GM12878 (cell line): ENCODE data around the gene SLC29A2. TPM values are rescaled to one million over a fixed set of nuclear protein-coding genes. Genes with fewer than 3 reads are reported as not detected.

Experiments
- ATAC-seq: fragments of 200-7000 bp; cut with Tn5 transposase; 3 replicates; pipeline ENCODE4 v1.9.1; 2020; ENCODE audit warnings: mild to moderate bottlenecking, moderate library complexity
- BruUV-seq: library from RNA; stranded (reverse); fragments of 400-500 nt; replicated peaks from 2 replicates; lab custom pipeline; 2021; lab: Mats Ljungman, UMichigan
- CTCF ChIA-PET: fragments of 300-600 bp; sonication (Branson Sonifier 250); formaldehyde crosslinking; extraction: SDS; loops from one replicate; lab custom pipeline; 2021; ENCODE audit warnings: inconsistent platforms; lab: Yijun Ruan, JAX
- POLR2A ChIA-PET: fragments of 350-600 bp; formaldehyde crosslinking; extraction: SDS; loops from one replicate; lab custom pipeline; 2021; ENCODE audit warnings: inconsistent platforms; lab: Charles Lee
- RAD21 ChIA-PET: fragments of 300-600 bp; sonication (Branson Sonifier 250); formaldehyde crosslinking; loops from one replicate; lab custom pipeline; 2023; ENCODE audit warnings: antibody characterized with exemption; ENCODE audit not compliant: unreplicated experiment; lab: Charles Lee
- SMC1A ChIA-PET: fragments of 300-600 bp; sonication (Branson Sonifier 250); formaldehyde crosslinking; loops from one replicate; lab custom pipeline; 2023; ENCODE audit not compliant: unreplicated experiment, uncharacterized antibody; lab: Charles Lee
- DNase-seq: peaks from one replicate; pipeline ENCODE4 v3.0.0-alpha.2; 2011; ENCODE audit warnings: low read depth, low spot score
- FAIRE-seq: peaks from 3 replicates; lab custom pipeline; 2011; peaks lifted over from hg19 to GRCh38; lab: Jason Lieb, UNC
- H2AFZ ChIP-seq: 2 replicates; pipeline ENCODE4 v1.6.0; 2011; ENCODE audit warnings: low read depth, low read length, control low read depth; ENCODE audit not compliant: control insufficient read depth
- H3K27ac ChIP-seq: 2 replicates; pipeline ENCODE4 v1.5.1; 2011; ENCODE audit warnings: control low read depth; ENCODE audit not compliant: control insufficient read depth, insufficient read depth
- H3K27me3 ChIP-seq, 2 experiments: replicated peaks in 1 of 2; 2 replicates each; pipeline versions ENCODE4 v1.6.0 to v1.6.1; 2011; ENCODE audit warnings: low read length in 1 of 2; ENCODE audit not compliant: control insufficient read depth in 2 of 2, insufficient read depth in 2 of 2
- H3K36me3 ChIP-seq, 2 experiments: 2 replicates each; pipeline ENCODE4 v1.5.1; 2011; ENCODE audit warnings: low read length in 1 of 2; ENCODE audit not compliant: control insufficient read depth in 2 of 2, insufficient read depth in 2 of 2
- H3K4me1 ChIP-seq: 2 replicates; pipeline ENCODE4 v1.6.1; 2011; ENCODE audit warnings: mild to moderate bottlenecking, low read length, moderate library complexity, mixed read lengths; ENCODE audit not compliant: control insufficient read depth, insufficient read depth
- H3K4me2 ChIP-seq: 2 replicates; pipeline ENCODE4 v1.6.0; 2011; ENCODE audit warnings: control low read depth; ENCODE audit not compliant: control insufficient read depth, insufficient read depth
- H3K4me3 ChIP-seq: fragments of 200-600 bp; sonication (generic); 2 replicates; pipeline ENCODE4 v1.5.1; 2016
- H3K79me2 ChIP-seq: 2 replicates; pipeline ENCODE4 v1.6.0; 2011; ENCODE audit warnings: low read length; ENCODE audit not compliant: control insufficient read depth, insufficient read depth
- H3K9ac ChIP-seq: 2 replicates; pipeline ENCODE4 v1.8.0; 2011; ENCODE audit warnings: low read length, control low read depth, mixed read lengths; ENCODE audit not compliant: control insufficient read depth, insufficient read depth
- H3K9me3 ChIP-seq: replicated peaks from 3 replicates; pipeline ENCODE4 v1.5.1; 2011; ENCODE audit warnings: mild to moderate bottlenecking, low read length; ENCODE audit not compliant: control insufficient read depth, insufficient read depth
- H4K20me1 ChIP-seq: 2 replicates; pipeline ENCODE4 v1.6.0; 2011; ENCODE audit not compliant: control insufficient read depth, insufficient read depth
- HCFC1 ChIP-seq: fragments of 150-350 bp; IDR thresholded peaks from 2 replicates; pipeline ENCODE4 v1.6.1; 2014; ENCODE audit warnings: low read length
- MTA3 ChIP-seq: IDR thresholded peaks from 2 replicates; pipeline ENCODE4 v1.6.1; 2012; ENCODE audit warnings: low read length, inconsistent platforms, borderline replicate concordance
- NFYA ChIP-seq: IDR thresholded peaks from 2 replicates; pipeline ENCODE4 v1.6.1; 2011; ENCODE audit warnings: low read depth, mild to moderate bottlenecking, low read length, improper control_type of control experiment, borderline replicate concordance
- POLR2AphosphoS2 ChIP-seq: IDR thresholded peaks from 2 replicates; pipeline ENCODE4 v1.6.1; 2011; ENCODE audit warnings: low read depth, mild to moderate bottlenecking, low read length, improper control_type of control experiment, moderate library complexity
- WGBS: methylation state at CpG from one replicate; pipeline ENCODE4 v1.1.6; 2016; ENCODE audit warnings: low lambda C conversion rate; ENCODE audit not compliant: insufficient replicate concordance, insufficient coverage; ENCODE audit errors: missing lambda C conversion rate; 5-methylcytosine and 5-hydroxymethylcytosine counted together
- in situ Hi-C: fragments of 300-500 bp; cut with MboI; formaldehyde crosslinking; loops from 9 replicates; pipeline ENCODE4 v1.14.3; 2018; ENCODE audit warnings: mixed read lengths
- intact Hi-C: fragments of 100-400 bp; cut with micrococcal nuclease; formaldehyde crosslinking; loops from one replicate; pipeline ENCODE4 v1.14.2; 2022; ENCODE audit not compliant: unreplicated experiment
- polyA plus RNA-seq, 11 experiments: library from polyadenylated mRNA; depleted of rRNA in 4 of 11; unstranded in 6 of 11; stranded (reverse) in 5 of 11; fragments of >200 nt; fragmentation: Nextera tagmentation in 4 of 11; fragmentation: Illumina TruSeq in 1 of 11; extraction: Ambion mirVana in 4 of 11; extraction: Trizol in 1 of 11; gene quantifications; 1 replicate in 1 of 11; 2 replicates in 10 of 11; pipeline versions ENCODE4 v1.2.1 to v1.2.3, GENCODE V29; 2011 to 2016; ENCODE audit warnings: inconsistent platforms in 2 of 11, missing spikeins in 2 of 11, low read depth in 1 of 11
- total RNA-seq, 4 experiments: library from RNA; depleted of rRNA in 3 of 4; stranded (reverse); fragments of >200 nt in 3 of 4; fragmentation: Illumina TruSeq in 1 of 4; extraction: Trizol in 1 of 4; gene quantifications; 2 replicates each; pipeline versions ENCODE4 v1.2.1 to v1.2.3, GENCODE V29; 2013 to 2021
- TF ChIP-seq, protein P1 (sequence below): IDR thresholded peaks from 2 replicates; pipeline ENCODE4 v1.6.1; 2011; ENCODE audit warnings: borderline replicate concordance, low read depth, mild to moderate bottlenecking, moderate library complexity, mixed read lengths, low read length; ENCODE audit not compliant: insufficient read depth; ENCODE audit errors: extremely low read length
- TF ChIP-seq, protein P2 (sequence below): IDR thresholded peaks from 2 replicates; pipeline ENCODE4 v1.6.1; 2011; ENCODE audit warnings: borderline replicate concordance, low read depth, mild to moderate bottlenecking, moderate library complexity, low read length; ENCODE audit not compliant: insufficient read depth, poor library complexity, severe bottlenecking

SLC29A2 gene
- total and polyA plus RNA-seq, 10 of the 15 experiments (the other 5 are each of a cell fraction or from before 2014, with no cell fraction given), result 0.27 to 7.5 (median 2.2) TPM

DNA sequence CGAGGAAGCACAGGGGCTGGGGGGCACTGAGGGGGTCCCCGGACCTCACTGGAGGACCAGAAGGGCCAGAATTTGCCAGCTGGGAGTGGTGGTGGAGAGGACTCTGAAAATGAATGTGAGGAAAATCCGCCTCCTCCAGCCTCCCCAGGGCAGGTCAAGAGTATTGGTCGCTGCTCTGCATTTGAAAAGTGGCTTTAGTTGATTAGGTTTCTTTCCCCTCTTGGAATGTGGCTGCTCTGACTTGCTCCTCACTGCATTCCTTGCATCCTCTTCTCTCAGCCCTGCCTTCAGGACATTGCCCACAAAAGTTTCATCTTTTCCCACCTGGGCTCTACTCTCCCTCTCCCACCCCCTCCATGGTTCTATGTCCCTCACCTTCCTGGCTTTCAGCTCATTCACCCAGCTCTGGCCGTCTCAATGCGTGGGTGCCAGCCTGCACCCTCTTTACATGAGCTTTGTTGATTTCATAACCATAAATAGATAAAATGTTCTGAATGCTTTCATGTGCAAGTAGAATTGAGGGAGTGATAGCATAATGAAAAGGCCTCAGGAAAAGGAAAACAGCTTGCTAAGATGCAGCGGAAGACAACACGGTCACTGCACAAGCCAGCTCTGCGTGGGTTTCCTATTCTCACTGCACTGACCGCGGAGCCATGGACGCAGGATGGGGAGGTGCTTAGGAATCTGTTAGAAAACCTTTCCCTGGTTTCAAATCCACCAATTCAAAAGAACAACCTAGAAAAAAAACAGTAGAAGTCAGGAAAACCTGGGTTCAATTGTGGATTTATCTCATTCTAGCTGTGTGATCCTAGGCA is 42.8 kb upstream of the SLC29A2 start (continued):
- TF ChIP-seq MTA3 (no peak), HCFC1 (no peak)
- TF ChIP-seq, protein P1, sequence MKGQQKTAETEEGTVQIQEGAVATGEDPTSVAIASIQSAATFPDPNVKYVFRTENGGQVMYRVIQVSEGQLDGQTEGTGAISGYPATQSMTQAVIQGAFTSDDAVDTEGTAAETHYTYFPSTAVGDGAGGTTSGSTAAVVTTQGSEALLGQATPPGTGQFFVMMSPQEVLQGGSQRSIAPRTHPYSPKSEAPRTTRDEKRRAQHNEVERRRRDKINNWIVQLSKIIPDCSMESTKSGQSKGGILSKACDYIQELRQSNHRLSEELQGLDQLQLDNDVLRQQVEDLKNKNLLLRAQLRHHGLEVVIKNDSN, result no peak
- TF ChIP-seq, protein P2, sequence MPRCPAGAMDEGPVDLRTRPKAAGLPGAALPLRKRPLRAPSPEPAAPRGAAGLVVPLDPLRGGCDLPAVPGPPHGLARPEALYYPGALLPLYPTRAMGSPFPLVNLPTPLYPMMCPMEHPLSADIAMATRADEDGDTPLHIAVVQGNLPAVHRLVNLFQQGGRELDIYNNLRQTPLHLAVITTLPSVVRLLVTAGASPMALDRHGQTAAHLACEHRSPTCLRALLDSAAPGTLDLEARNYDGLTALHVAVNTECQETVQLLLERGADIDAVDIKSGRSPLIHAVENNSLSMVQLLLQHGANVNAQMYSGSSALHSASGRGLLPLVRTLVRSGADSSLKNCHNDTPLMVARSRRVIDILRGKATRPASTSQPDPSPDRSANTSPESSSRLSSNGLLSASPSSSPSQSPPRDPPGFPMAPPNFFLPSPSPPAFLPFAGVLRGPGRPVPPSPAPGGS, result no peak

DNA sequence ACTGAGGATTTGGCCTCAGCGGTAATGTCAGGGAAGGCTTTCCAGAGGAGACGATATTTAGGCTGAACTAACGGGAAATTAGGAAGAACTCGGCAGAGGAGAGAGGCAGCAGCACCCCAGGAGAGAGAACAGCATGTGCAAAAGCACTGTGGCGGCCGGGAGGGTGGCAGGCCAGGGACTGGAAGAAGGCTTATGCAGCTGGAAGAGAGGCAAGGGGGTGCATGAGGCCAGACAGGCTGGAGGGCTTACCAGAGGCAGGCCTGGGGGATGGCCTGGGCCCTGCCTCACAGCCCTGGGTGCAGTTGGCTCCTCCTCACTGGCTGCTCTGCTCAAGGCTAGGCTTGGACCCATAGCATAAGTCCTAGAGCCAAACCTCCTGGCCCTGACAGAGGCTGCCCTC is 41.6 kb upstream of the SLC29A2 start:
- RAD21 ChIA-PET, result interaction anchor here (1.6 kb wide), 1 partner anchor 66 kb away, joined by 3 read pairs; no protein-coding TSS in a partner anchor
- DNase-seq (no peak), FAIRE-seq (no peak), ATAC-seq (no peak)
- in situ Hi-C loops (no loop called here), intact Hi-C loops (no loop called here)
- Histone ChIP-seq H3K9me3 (no peaks in the 10 kb centered on the region), H3K79me2 (no peaks in the 10 kb centered on the region), H3K4me2 (no peak overlapping the region), H3K9ac (no peak overlapping the region), H3K27me3 (peaks cover 0 to 4% of the 10 kb centered on the region in 2 experiments; a peak in 2 of 4 replicates), H2AFZ (no peak overlapping the region), H3K4me1 (peaks cover under 1% of the 10 kb centered on the region; the same call in 1 of the 2 replicates), H3K27ac (no peak overlapping the region), H3K36me3 (no peaks in the 10 kb centered on the region), H4K20me1 (no peaks in the 10 kb centered on the region), H3K4me3 (no peak overlapping the region)
- TF ChIP-seq POLR2AphosphoS2 (no peak), MTA3 (no peak), NFYA (no peak)
- 22% methylated on average over 6 of the region's 6 CpGs for WGBS
- POLR2A ChIA-PET, result no interaction called here
- SMC1A ChIA-PET, result no interaction called here
- CTCF ChIA-PET, result no interaction called here
- BruUV-seq, result no TSS peak
